ENCODE data around the gene MIEF1. TPM values are rescaled to one million over a fixed set of nuclear protein-coding genes. Genes with fewer than 3 reads are reported as not detected.
A peak's percentile ranks its signal among the peaks of the same experiment; 100 is the strongest.

Gene MIEF1
- total RNA-seq, 4 donors from 2014 or later: 19.2 to 23.6 (median 23.4) TPM

GRCh38 chr22:39496131-39496838 is 5.8 kb upstream of the MIEF1 start:
- no peaks in the 10 kb centered on the region for H3K9me3 ChIP-seq
- peak overlapping the region; percentile 24 for H3K27ac ChIP-seq
- 40% methylated on average over 13 of the region's 13 CpGs for WGBS
- H3K4me3 ChIP-seq: no peak overlapping the region
- DNase-seq (ENCODE audit: low spot score in 2 of 2): peak in 1 of 2 donors; percentile 86
- no peaks in the 10 kb centered on the region for H3K36me3 ChIP-seq
- peaks cover 54% of the 10 kb centered on the region for H3K4me1 ChIP-seq
- H3K27me3 ChIP-seq: no peaks in the 10 kb centered on the region
- no peak for TF ChIP-seq POLR2A (IDR thresholded peaks at IDR 0.05)
- TF ChIP-seq, protein P1, sequence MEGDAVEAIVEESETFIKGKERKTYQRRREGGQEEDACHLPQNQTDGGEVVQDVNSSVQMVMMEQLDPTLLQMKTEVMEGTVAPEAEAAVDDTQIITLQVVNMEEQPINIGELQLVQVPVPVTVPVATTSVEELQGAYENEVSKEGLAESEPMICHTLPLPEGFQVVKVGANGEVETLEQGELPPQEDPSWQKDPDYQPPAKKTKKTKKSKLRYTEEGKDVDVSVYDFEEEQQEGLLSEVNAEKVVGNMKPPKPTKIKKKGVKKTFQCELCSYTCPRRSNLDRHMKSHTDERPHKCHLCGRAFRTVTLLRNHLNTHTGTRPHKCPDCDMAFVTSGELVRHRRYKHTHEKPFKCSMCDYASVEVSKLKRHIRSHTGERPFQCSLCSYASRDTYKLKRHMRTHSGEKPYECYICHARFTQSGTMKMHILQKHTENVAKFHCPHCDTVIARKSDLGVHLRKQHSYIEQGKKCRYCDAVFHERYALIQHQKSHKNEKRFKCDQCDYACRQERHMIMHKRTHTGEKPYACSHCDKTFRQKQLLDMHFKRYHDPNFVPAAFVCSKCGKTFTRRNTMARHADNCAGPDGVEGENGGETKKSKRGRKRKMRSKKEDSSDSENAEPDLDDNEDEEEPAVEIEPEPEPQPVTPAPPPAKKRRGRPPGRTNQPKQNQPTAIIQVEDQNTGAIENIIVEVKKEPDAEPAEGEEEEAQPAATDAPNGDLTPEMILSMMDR (IDR thresholded peaks at IDR 0.05): peak; percentile 46 to 87
- TF ChIP-seq EP300 (IDR thresholded peaks at IDR 0.05): no peak
- TF ChIP-seq POLR2AphosphoS5 (IDR thresholded peaks at IDR 0.05): no peak

DNA sequence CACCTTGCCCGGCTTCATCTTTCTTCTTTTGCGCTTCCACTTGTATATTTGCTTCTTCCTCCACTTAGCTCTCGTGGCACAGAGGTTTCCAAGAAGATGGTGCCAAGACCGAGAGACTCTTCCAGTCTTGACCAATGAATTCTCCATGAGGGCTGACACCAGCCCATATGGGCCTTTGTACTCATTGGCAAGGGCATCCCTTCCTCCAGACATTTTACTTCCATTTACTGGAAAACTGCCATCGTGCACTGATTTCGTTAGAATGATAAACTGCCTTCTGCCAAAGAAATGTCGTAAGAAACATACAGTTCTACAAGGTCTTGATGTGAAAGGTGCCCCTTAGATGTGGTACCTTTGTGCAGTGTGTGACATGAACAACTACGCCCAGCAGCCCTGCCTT is 4.7 kb upstream of the MIEF1 start:
- peaks cover 62% of the 10 kb centered on the region for H3K4me1 ChIP-seq

GRCh38 chr22:39498368-39498767 is 3.7 kb upstream of the MIEF1 start:
- H3K4me3 ChIP-seq: no peak overlapping the region
- H3K36me3 ChIP-seq: no peaks in the 10 kb centered on the region
- H3K9me3 ChIP-seq: no peaks in the 10 kb centered on the region
- TF ChIP-seq, protein P1 (IDR thresholded peaks at IDR 0.05): no peak
- TF ChIP-seq EP300 (IDR thresholded peaks at IDR 0.05) (no peak), POLR2A (IDR thresholded peaks at IDR 0.05) (no peak), POLR2AphosphoS5 (IDR thresholded peaks at IDR 0.05) (no peak)
- H3K27ac ChIP-seq: peak overlapping the region; percentile 66
- no peaks in the 10 kb centered on the region for H3K27me3 ChIP-seq
- H3K4me1 ChIP-seq: peaks cover 70% of the 10 kb centered on the region
- 10% methylated on average over 2 of the region's 2 CpGs for WGBS
- peak in 1 of 2 donors; percentile 67 for DNase-seq (ENCODE audit: low spot score in 2 of 2)

More for the DNA sequence above, 4.7 kb upstream of the MIEF1 start:
- Histone ChIP-seq H3K27ac (no peak overlapping the region), H3K4me3 (no peak overlapping the region), H3K27me3 (no peaks in the 10 kb centered on the region), H3K9me3 (no peaks in the 10 kb centered on the region), H3K36me3 (no peaks in the 10 kb centered on the region)
- TF ChIP-seq POLR2A (IDR thresholded peaks at IDR 0.05) (no peak), POLR2AphosphoS5 (IDR thresholded peaks at IDR 0.05) (no peak), EP300 (IDR thresholded peaks at IDR 0.05) (no peak)
- TF ChIP-seq, protein P1 (IDR thresholded peaks at IDR 0.05): no peak
- WGBS: 80% methylated on average over 8 of the region's 8 CpGs
- no peak for DNase-seq (ENCODE audit: low spot score in 2 of 2)

DNA sequence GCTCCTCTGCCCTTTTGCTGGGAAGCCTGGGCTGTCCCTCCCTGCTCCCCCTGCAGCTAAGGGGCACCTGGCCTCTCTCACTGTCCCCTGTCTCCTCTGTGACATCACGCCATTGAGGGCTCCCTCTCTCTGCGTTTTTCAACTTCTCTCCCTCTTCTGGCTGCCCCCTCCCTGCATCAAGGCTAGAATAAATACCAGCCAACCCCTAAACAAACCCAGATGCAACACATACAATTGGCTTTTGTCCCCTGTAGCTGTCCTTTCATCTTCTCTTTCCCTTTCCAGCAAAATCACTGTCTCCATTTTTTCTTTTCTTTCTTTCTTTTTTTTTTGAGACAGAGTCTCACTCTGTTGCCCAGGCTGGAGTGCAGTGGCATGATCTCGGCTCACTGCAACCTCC is 3.3 kb upstream of the MIEF1 start:
- Histone ChIP-seq H3K9me3 (no peaks in the 10 kb centered on the region), H3K27me3 (no peaks in the 10 kb centered on the region), H3K4me1 (peaks cover 75% of the 10 kb centered on the region), H3K36me3 (no peaks in the 10 kb centered on the region), H3K27ac (peak overlapping the region; percentile 66), H3K4me3 (no peak overlapping the region)
- no peak for DNase-seq (ENCODE audit: low spot score in 2 of 2)
- no peak for TF ChIP-seq EP300 (IDR thresholded peaks at IDR 0.05)
- WGBS: 51% methylated on average over 3 of the region's 3 CpGs

GRCh38 chr22:39500101-39500500 is 2.0 kb upstream of the MIEF1 start:
- Histone ChIP-seq H3K27me3 (no peaks in the 10 kb centered on the region), H3K36me3 (peaks cover 11% of the 10 kb centered on the region), H3K4me3 (no peak overlapping the region), H3K9me3 (no peaks in the 10 kb centered on the region), H3K4me1 (peaks cover 77% of the 10 kb centered on the region), H3K27ac (peak overlapping the region; percentile 88)
- TF ChIP-seq POLR2AphosphoS5 (IDR thresholded peaks at IDR 0.05) (no peak), EP300 (IDR thresholded peaks at IDR 0.05) (no peak), POLR2A (IDR thresholded peaks at IDR 0.05) (no peak)
- TF ChIP-seq, protein P1 (IDR thresholded peaks at IDR 0.05): no peak
- no peak for DNase-seq (ENCODE audit: low spot score in 2 of 2)
- 91% methylated on average over 6 of the region's 6 CpGs for WGBS

Measured in suprapubic skin (tissue), 4 donors.